Sigmoid colon (tissue), 7 donors: ENCODE measurements around the gene BTBD6. TPM values are rescaled to one million over a fixed set of nuclear protein-coding genes. Genes with fewer than 3 reads are reported as not detected.

Source experiments
- DNase-seq: peaks from one replicate; pipeline ENCODE4 v3.0.0-alpha.2; 2019
- H3K27ac ChIP-seq, 4 donors: fragments of 200-600 bp; sonication (generic); one replicate each; pipeline ENCODE4 v1.5.1; 2016 to 2019; ENCODE audit warnings: mild to moderate bottlenecking in 1 of 4
- H3K27me3 ChIP-seq, 3 donors: fragments of 200-600 bp; sonication (generic); one replicate each; pipeline ENCODE4 v1.5.1; 2019; ENCODE audit warnings: mild to moderate bottlenecking in 1 of 3
- H3K36me3 ChIP-seq, 4 donors: fragments of 200-600 bp; sonication (generic); one replicate each; pipeline ENCODE4 v1.5.1; 2016 to 2019
- H3K4me1 ChIP-seq, 4 donors: fragments of 200-600 bp; sonication (generic); one replicate each; pipeline ENCODE4 v1.5.1; 2017 to 2019
- H3K4me3 ChIP-seq, 4 donors: fragments of 200-600 bp; sonication (generic); one replicate each; pipeline ENCODE4 v1.5.1; 2017 to 2019; ENCODE audit warnings: mild to moderate bottlenecking in 2 of 4, moderate library complexity in 1 of 4
- H3K9me3 ChIP-seq, 4 donors: fragments of 200-600 bp in 3 of 4; sonication (generic) in 3 of 4; one replicate each; pipeline versions ENCODE4 v1.5.1 to v1.6.1; 2013 to 2019
- CTCF ChIP-seq, 4 experiments: fragments of 450-650 bp in 3 of 4; fragments of 200-600 bp in 1 of 4; IDR thresholded peaks; one replicate each; pipeline ENCODE4 v1.5.1; 2016 to 2019; ENCODE audit warnings: antibody characterized with exemption in 4 of 4, mild to moderate bottlenecking in 3 of 4, moderate library complexity in 2 of 4
- EP300 ChIP-seq, 4 donors: sonication (generic); formaldehyde crosslinking; IDR thresholded peaks; one replicate each; pipeline ENCODE4 v1.6.1; 2017; ENCODE audit warnings: antibody characterized with exemption in 4 of 4
- POLR2A ChIP-seq, 2 donors: fragments of 450-650 bp; IDR thresholded peaks; one replicate each; pipeline ENCODE4 v1.6.1; 2016; ENCODE audit warnings: antibody characterized with exemption in 2 of 2, mild to moderate bottlenecking in 2 of 2, moderate library complexity in 2 of 2
- POLR2AphosphoS5 ChIP-seq, 4 donors: sonication (generic); formaldehyde crosslinking; IDR thresholded peaks; one replicate each; pipeline ENCODE4 v1.6.1; 2017; ENCODE audit warnings: antibody characterized with exemption in 4 of 4
- WGBS, 2 donors: extraction: QIAGEN DNeasy Blood & Tissue Kit; methylation state at CpG; one replicate each; pipeline ENCODE4 v1.1.7; 2013; 5-methylcytosine and 5-hydroxymethylcytosine counted together
- intact Hi-C: fragments of 100-400 bp; cut with DNase I; formaldehyde crosslinking; loops from one replicate; pipeline ENCODE4 v1.15.1; 2023
- polyA plus RNA-seq, 3 donors: library from polyadenylated mRNA; stranded (reverse); fragments of 200-250 nt; gene quantifications; one replicate each; pipeline ENCODE4 v1.2.3, GENCODE V29; 2013
- total RNA-seq, 4 donors: library from RNA; depleted of rRNA; stranded (reverse); fragments of >200 nt; gene quantifications; one replicate each; pipeline ENCODE4 v1.1.0, GENCODE V29; 2016
- donor health status: healthy with polysubstance abuse.
- donor health status: Bipolar disorder and iron deficiency.
- donor health status: healthy.

Gene BTBD6
- total and polyA plus RNA-seq, 7 donors = 31.3 to 63.7 (median 42.5) TPM

GRCh38 chr14:105201156-105201924, 47.0 kb upstream of the BTBD6 start:
- Histone ChIP-seq H3K36me3 (no peaks in the 10 kb centered on the region), H3K27me3 (peaks cover 31 to 65% (median 61%) of the 10 kb centered on the region in 3 donors), H3K9me3 (no peaks in the 10 kb centered on the region), H3K27ac (peak overlapping the region in 2 of 4 donors; percentile 7 to 27), H3K4me3 (no peak overlapping the region), H3K4me1 (peaks cover 0 to 41% (median 39%) of the 10 kb centered on the region in 4 donors)
- intact Hi-C loops = loop anchor here (5.0 to 10.0 kb wide), 2 partner anchors 81 to 323 kb away; partner anchors contain the start of gene TMEM121
- DNase-seq = no peak
- WGBS, 2 donors = 39 to 43% methylated on average over 28 of the region's 28 CpGs
- TF ChIP-seq POLR2A (IDR thresholded peaks at IDR 0.05) (no peak), EP300 (IDR thresholded peaks at IDR 0.05) (no peak), CTCF (IDR thresholded peaks at IDR 0.05) (no peak), POLR2AphosphoS5 (IDR thresholded peaks at IDR 0.05) (no peak)

- 43 to 56% methylated on average over 20 of the region's 20 CpGs for WGBS, 2 donors
- Histone ChIP-seq H3K4me1 (peaks cover 0 to 34% (median 32%) of the 10 kb centered on the region in 4 donors), H3K27ac (peak overlapping the region in 2 of 4 donors; percentile 7 to 27), H3K36me3 (no peaks in the 10 kb centered on the region), H3K4me3 (no peak overlapping the region), H3K9me3 (no peaks in the 10 kb centered on the region), H3K27me3 (peaks cover 25 to 58% (median 54%) of the 10 kb centered on the region in 3 donors)
- TF ChIP-seq POLR2A (IDR thresholded peaks at IDR 0.05) (no peak), POLR2AphosphoS5 (IDR thresholded peaks at IDR 0.05) (no peak), CTCF (IDR thresholded peaks at IDR 0.05) (no peak), EP300 (IDR thresholded peaks at IDR 0.05) (no peak)
- intact Hi-C loops = loop anchor here (5.0 to 10.0 kb wide), 2 partner anchors 80 to 323 kb away; partner anchors contain the start of gene TMEM121
- no peak for DNase-seq
Observed at GRCh38 chr14:105201925-105202513, 46.3 kb upstream of the BTBD6 start.

- H3K36me3 ChIP-seq = no peaks in the 10 kb centered on the region
- intact Hi-C loops = loop anchor here (1.0 to 10.0 kb wide), 3 partner anchors 79 to 322 kb away; partner anchors contain the start of gene TMEM121
- no peak overlapping the region for H3K27ac ChIP-seq
- no peak overlapping the region for H3K4me3 ChIP-seq
- H3K9me3 ChIP-seq = no peaks in the 10 kb centered on the region
- peaks cover 0 to 31% (median 27%) of the 10 kb centered on the region in 4 donors for H3K4me1 ChIP-seq
- whole genome bisulfite sequencing, 2 donors = 3 to 9% methylated on average over 18 of the region's 18 CpGs
- peak; percentile 87 for DNase-seq
- no peak for TF ChIP-seq EP300 (IDR thresholded peaks at IDR 0.05)
- peak; percentile 38 to 97 (median 82) for TF ChIP-seq CTCF (IDR thresholded peaks at IDR 0.05)
- peaks cover 18 to 47% (median 43%) of the 10 kb centered on the region in 3 donors for H3K27me3 ChIP-seq
Observed at GRCh38 chr14:105203057-105203531, 45.2 kb upstream of the BTBD6 start.

GRCh38 chr14:105203701-105204100, 44.6 kb upstream of the BTBD6 start:
- 58 to 70% methylated on average over 6 of the region's 6 CpGs for WGBS, 2 donors
- H3K36me3 ChIP-seq = no peaks in the 10 kb centered on the region
- no peak overlapping the region for H3K4me3 ChIP-seq
- intact Hi-C loops = loop anchor here (1.0 to 10.0 kb wide), 3 partner anchors 79 to 321 kb away; partner anchors contain the start of gene TMEM121
- H3K9me3 ChIP-seq = no peaks in the 10 kb centered on the region
- H3K27me3 ChIP-seq = peaks cover 18 to 41% (median 37%) of the 10 kb centered on the region in 3 donors
- TF ChIP-seq POLR2A (IDR thresholded peaks at IDR 0.05) (no peak), POLR2AphosphoS5 (IDR thresholded peaks at IDR 0.05) (no peak), EP300 (IDR thresholded peaks at IDR 0.05) (no peak), CTCF (IDR thresholded peaks at IDR 0.05) (no peak)
- H3K4me1 ChIP-seq = peaks cover 0 to 31% (median 27%) of the 10 kb centered on the region in 4 donors
- no peak for DNase-seq
- H3K27ac ChIP-seq = no peak overlapping the region
